Naive B cell (primary cell): ENCODE results near the gene ATP9B. TPM values are rescaled to one million over a fixed set of nuclear protein-coding genes. Genes with fewer than 3 reads are reported as not detected.
A peak's percentile ranks its signal among the peaks of the same experiment; 100 is the strongest.

ENCODE experiments used
- ATAC-seq, 2 donors: fragments of 150-1000 bp; cut with Tn5 transposase; 2 replicates each; pipeline ENCODE4 v1.10.0; 2021; ENCODE audit warnings: low read depth in 2 of 2, mild to moderate bottlenecking in 2 of 2, moderate library complexity in 2 of 2
- DNase-seq: peaks from one replicate; pipeline ENCODE4 v3.0.0; 2022
- H3K27ac Mint-ChIP-seq, 6 donors: one replicate each; pipeline ENCODE4 v1.8.0; 2020 to 2022; ENCODE audit warnings: mild to moderate bottlenecking in 6 of 6, mixed read lengths in 6 of 6, moderate library complexity in 5 of 6, inconsistent platforms in 2 of 6
- H3K27me3 Mint-ChIP-seq, 3 donors: one replicate each; pipeline ENCODE4 v1.8.0; 2021 to 2022; ENCODE audit warnings: mixed read lengths in 3 of 3, mild to moderate bottlenecking in 1 of 3
- H3K36me3 Mint-ChIP-seq, 2 donors: one replicate each; pipeline ENCODE4 v1.8.0; 2020 to 2022; ENCODE audit warnings: mixed read lengths in 2 of 2, inconsistent platforms in 1 of 2, mild to moderate bottlenecking in 1 of 2
- H3K4me1 Mint-ChIP-seq, 3 donors: one replicate each; pipeline ENCODE4 v1.8.0; 2020 to 2022; ENCODE audit warnings: mixed read lengths in 3 of 3, inconsistent platforms in 1 of 3, mild to moderate bottlenecking in 1 of 3, moderate library complexity in 1 of 3
- H3K4me3 Mint-ChIP-seq, 8 donors: one replicate each; pipeline ENCODE4 v1.8.0; 2020 to 2022; ENCODE audit warnings: mild to moderate bottlenecking in 8 of 8, mixed read lengths in 8 of 8, moderate library complexity in 8 of 8, inconsistent platforms in 2 of 8
- H3K9me3 Mint-ChIP-seq, 7 donors: one replicate each; pipeline ENCODE4 v1.8.0; 2020 to 2022; ENCODE audit warnings: mixed read lengths in 7 of 7, mild to moderate bottlenecking in 5 of 7, inconsistent platforms in 2 of 7, moderate library complexity in 1 of 7
- polyA plus RNA-seq, 6 donors: library from polyadenylated mRNA; unstranded; fragments of 300-500 nt; fragmentation: Illumina TruSeq; gene quantifications; one replicate each; pipeline ENCODE4 v1.2.3, GENCODE V29; 2021; ENCODE audit warnings: low read depth in 6 of 6

Gene ATP9B
- polyA plus RNA-seq = 10 to 100 TPM; 14.7 to 27.6 (median 16.3) TPM

- H3K36me3 Mint-ChIP-seq = peaks cover 11 to 24% of the 10 kb centered on the region in 2 donors
- peaks cover 17 to 26% (median 21%) of the 10 kb centered on the region in 7 donors for H3K9me3 Mint-ChIP-seq
- H3K4me1 Mint-ChIP-seq = peaks cover 27 to 37% (median 28%) of the 10 kb centered on the region in 3 donors
- H3K27me3 Mint-ChIP-seq = peaks cover 0 to 15% (median 13%) of the 10 kb centered on the region in 3 donors
- DNase-seq = peak; percentile 99
- peak; percentile 77 to 79 for ATAC-seq
- peak within 1 kb of the TSS; percentile 94 to 100 (median 99) for H3K27ac Mint-ChIP-seq
- peak within 1 kb of the TSS; percentile 79 to 98 (median 92) for H3K4me3 Mint-ChIP-seq
These were observed at the start of gene ATP9B for GRCh38 chr18:79068937-79069716. Gene ATP9B, plus strand, starts transcription at chr18:79069394. Its CDS starts 17 bp downstream, at chr18:79069411.

- Mint-ChIP-seq H3K9me3 (peaks cover 0 to 4% (median 3%) of the 10 kb centered on the region in 7 donors), H3K36me3 (no peaks in the 10 kb centered on the region), H3K4me3 (no peak overlapping the region), H3K27me3 (peaks cover 12 to 26% (median 21%) of the 10 kb centered on the region in 3 donors), H3K27ac (no peak overlapping the region), H3K4me1 (no peaks in the 10 kb centered on the region)
- DNase-seq (no peak), ATAC-seq (no peak)
These were observed 49.3 kb upstream of the ATP9B start for GRCh38 chr18:79019881-79020280.

- H3K9me3 Mint-ChIP-seq = peaks cover 2 to 20% (median 7%) of the 10 kb centered on the region in 7 donors
- no peaks in the 10 kb centered on the region for H3K4me1 Mint-ChIP-seq
- H3K27me3 Mint-ChIP-seq = peaks cover 12 to 21% (median 19%) of the 10 kb centered on the region in 3 donors
- no peak for DNase-seq
- no peak overlapping the region for H3K27ac Mint-ChIP-seq
- H3K4me3 Mint-ChIP-seq = no peak overlapping the region
- H3K36me3 Mint-ChIP-seq = peaks cover 0 to 5% of the 10 kb centered on the region in 2 donors
- no peak for ATAC-seq
These were observed 46.6 kb upstream of the ATP9B start for GRCh38 chr18:79022603-79023002.

GRCh38 chr18:79026491-79026890 is 42.7 kb upstream of the ATP9B start:
- H3K36me3 Mint-ChIP-seq = peaks cover 9 to 13% of the 10 kb centered on the region in 2 donors
- H3K27me3 Mint-ChIP-seq = peaks cover 0 to 9% (median 6%) of the 10 kb centered on the region in 3 donors
- no peak for DNase-seq
- no peaks in the 10 kb centered on the region for H3K4me1 Mint-ChIP-seq
- peak overlapping the region in 1 of 8 donors; percentile 35 for H3K4me3 Mint-ChIP-seq
- peaks cover 9 to 40% (median 25%) of the 10 kb centered on the region in 7 donors for H3K9me3 Mint-ChIP-seq
- H3K27ac Mint-ChIP-seq = no peak overlapping the region
- ATAC-seq = no peak

GRCh38 chr18:79030680-79031079 is 38.5 kb upstream of the ATP9B start:
- ATAC-seq (no peak), DNase-seq (no peak)
- peaks cover 0 to 8% (median 6%) of the 10 kb centered on the region in 3 donors for H3K27me3 Mint-ChIP-seq
- H3K36me3 Mint-ChIP-seq = peaks cover 9% of the 10 kb centered on the region in 2 donors
- H3K4me1 Mint-ChIP-seq = no peaks in the 10 kb centered on the region
- peaks cover 5 to 39% (median 21%) of the 10 kb centered on the region in 7 donors for H3K9me3 Mint-ChIP-seq
- no peak overlapping the region for H3K27ac Mint-ChIP-seq
- no peak overlapping the region for H3K4me3 Mint-ChIP-seq

GRCh38 chr18:79042276-79042675 is 26.9 kb upstream of the ATP9B start:
- H3K4me3 Mint-ChIP-seq = no peak overlapping the region
- H3K27ac Mint-ChIP-seq = peak overlapping the region in 1 of 6 donors; percentile 61
- DNase-seq (no peak), ATAC-seq (no peak)
- H3K9me3 Mint-ChIP-seq = peaks cover 0 to 2% (median 0%) of the 10 kb centered on the region in 7 donors
- H3K36me3 Mint-ChIP-seq = no peaks in the 10 kb centered on the region
- H3K27me3 Mint-ChIP-seq = peaks cover 15 to 23% (median 19%) of the 10 kb centered on the region in 3 donors
- H3K4me1 Mint-ChIP-seq = no peaks in the 10 kb centered on the region

GRCh38 chr18:79043288-79043687 is 25.9 kb upstream of the ATP9B start:
- no peak for ATAC-seq
- Mint-ChIP-seq H3K27me3 (peaks cover 15 to 23% (median 19%) of the 10 kb centered on the region in 3 donors), H3K4me1 (no peaks in the 10 kb centered on the region), H3K9me3 (peaks cover 0 to 2% (median 0%) of the 10 kb centered on the region in 7 donors), H3K36me3 (no peaks in the 10 kb centered on the region), H3K4me3 (no peak overlapping the region), H3K27ac (no peak overlapping the region)
- DNase-seq = no peak

GRCh38 chr18:79046522-79046921 is 22.7 kb upstream of the ATP9B start:
- ATAC-seq (no peak), DNase-seq (no peak)
- peaks cover 14 to 15% (median 15%) of the 10 kb centered on the region in 3 donors for H3K27me3 Mint-ChIP-seq
- peak overlapping the region in 1 of 6 donors; percentile 58 for H3K27ac Mint-ChIP-seq
- no peak overlapping the region for H3K4me3 Mint-ChIP-seq
- no peaks in the 10 kb centered on the region for H3K36me3 Mint-ChIP-seq
- H3K9me3 Mint-ChIP-seq = no peaks in the 10 kb centered on the region
- no peaks in the 10 kb centered on the region for H3K4me1 Mint-ChIP-seq

- Mint-ChIP-seq H3K4me1 (no peaks in the 10 kb centered on the region), H3K27me3 (peaks cover 15 to 24% (median 16%) of the 10 kb centered on the region in 3 donors), H3K36me3 (no peaks in the 10 kb centered on the region), H3K27ac (peak overlapping the region in 1 of 6 donors; percentile 83), H3K9me3 (no peaks in the 10 kb centered on the region), H3K4me3 (no peak overlapping the region)
- DNase-seq (no peak), ATAC-seq (no peak)
These were observed 21.5 kb upstream of the ATP9B start for GRCh38 chr18:79047556-79048244.

GRCh38 chr18:79048245-79048632 is 21.0 kb upstream of the ATP9B start:
- peaks cover 20 to 24% (median 21%) of the 10 kb centered on the region in 3 donors for H3K27me3 Mint-ChIP-seq
- H3K27ac Mint-ChIP-seq = no peak overlapping the region
- no peak for DNase-seq
- no peak for ATAC-seq
- no peaks in the 10 kb centered on the region for H3K4me1 Mint-ChIP-seq
- no peaks in the 10 kb centered on the region for H3K36me3 Mint-ChIP-seq
- no peaks in the 10 kb centered on the region for H3K9me3 Mint-ChIP-seq
- H3K4me3 Mint-ChIP-seq = no peak overlapping the region

- DNase-seq = no peak
- no peak overlapping the region for H3K27ac Mint-ChIP-seq
- H3K4me1 Mint-ChIP-seq = no peaks in the 10 kb centered on the region
- no peaks in the 10 kb centered on the region for H3K36me3 Mint-ChIP-seq
- no peaks in the 10 kb centered on the region for H3K9me3 Mint-ChIP-seq
- no peak for ATAC-seq
- peaks cover 21 to 32% (median 31%) of the 10 kb centered on the region in 3 donors for H3K27me3 Mint-ChIP-seq
- no peak overlapping the region for H3K4me3 Mint-ChIP-seq
These were observed 19.7 kb upstream of the ATP9B start for GRCh38 chr18:79049506-79049905.

- Mint-ChIP-seq H3K4me1 (no peaks in the 10 kb centered on the region), H3K4me3 (no peak overlapping the region), H3K27ac (no peak overlapping the region), H3K27me3 (peaks cover 21 to 34% (median 34%) of the 10 kb centered on the region in 3 donors), H3K9me3 (no peaks in the 10 kb centered on the region), H3K36me3 (no peaks in the 10 kb centered on the region)
- ATAC-seq (no peak), DNase-seq (no peak)
These were observed 19.2 kb upstream of the ATP9B start for GRCh38 chr18:79050005-79050404.

- Mint-ChIP-seq H3K4me3 (no peak overlapping the region), H3K4me1 (peaks cover 5 to 8% (median 7%) of the 10 kb centered on the region in 3 donors), H3K36me3 (no peaks in the 10 kb centered on the region), H3K27me3 (peaks cover 26 to 34% (median 31%) of the 10 kb centered on the region in 3 donors), H3K9me3 (peaks cover 0 to 8% (median 2%) of the 10 kb centered on the region in 7 donors), H3K27ac (no peak overlapping the region)
- DNase-seq = no peak
- no peak for ATAC-seq
These were observed 12.3 kb upstream of the ATP9B start for GRCh38 chr18:79056827-79057367.
